Stimulated activated CD8-positive, alpha-beta memory T cell treated with anti-CD3 and anti-CD28 coated beads, Interleukin-4, amount 100 ng/mL, for 24 hours (primary cell): ENCODE data around the gene MYOM3.

Experiments used
- DNase-seq: peaks from one replicate; pipeline ENCODE4 v3.0.0-alpha.2; 2020; ENCODE audit warnings: low read depth

Gene MYOM3

GRCh38 chr1:24138476-24139221 lies 26.7 kb upstream of the MYOM3 start:
- DNase-seq: no peak

GRCh38 chr1:24136956-24137539 lies 25.1 kb upstream of the MYOM3 start:
- no peak for DNase-seq

GRCh38 chr1:24134376-24134775 lies 22.4 kb upstream of the MYOM3 start:
- DNase-seq: no peak

GRCh38 chr1:24133819-24134218 lies 21.9 kb upstream of the MYOM3 start:
- DNase-seq: no peak

GRCh38 chr1:24130385-24130784 lies 18.4 kb upstream of the MYOM3 start:
- DNase-seq: no peak

- DNase-seq: no peak
Measured at GRCh38 chr1:24127801-24128363, 15.9 kb upstream of the MYOM3 start.

GRCh38 chr1:24127134-24127800 lies 15.3 kb upstream of the MYOM3 start:
- DNase-seq: no peak

- no peak for DNase-seq
Measured at GRCh38 chr1:24126672-24127023, 14.7 kb upstream of the MYOM3 start.

GRCh38 chr1:24126018-24126671 lies 14.2 kb upstream of the MYOM3 start:
- DNase-seq: no peak

GRCh38 chr1:24125456-24125855 lies 13.5 kb upstream of the MYOM3 start:
- DNase-seq: no peak

- DNase-seq: no peak
Measured at GRCh38 chr1:24124980-24125379, 13.0 kb upstream of the MYOM3 start.

GRCh38 chr1:24123611-24124010 lies 11.7 kb upstream of the MYOM3 start:
- DNase-seq: no peak

GRCh38 chr1:24122776-24123175 lies 10.8 kb upstream of the MYOM3 start:
- DNase-seq: no peak

GRCh38 chr1:24121406-24121805 lies 9.5 kb upstream of the MYOM3 start:
- no peak for DNase-seq

- DNase-seq: no peak
Measured at GRCh38 chr1:24120965-24121364, 9.0 kb upstream of the MYOM3 start.

GRCh38 chr1:24119859-24120756 lies 8.2 kb upstream of the MYOM3 start:
- DNase-seq: no peak

GRCh38 chr1:24119489-24119858 lies 7.5 kb upstream of the MYOM3 start:
- no peak for DNase-seq

- no peak for DNase-seq
Measured at GRCh38 chr1:24118410-24119242, 6.7 kb upstream of the MYOM3 start.

GRCh38 chr1:24117722-24118409 lies 5.9 kb upstream of the MYOM3 start:
- no peak for DNase-seq

- DNase-seq: no peak
Measured at GRCh38 chr1:24117132-24117531, 5.2 kb upstream of the MYOM3 start.
